H4 (cell line): ENCODE data around the gene NDUFB2. TPM values are rescaled to one million over a fixed set of nuclear protein-coding genes. Genes with fewer than 3 reads are reported as not detected.
A peak's percentile ranks its signal among the peaks of the same experiment; 100 is the strongest.
"Not testable (repeated sequence)": the region's sequence is repeated elsewhere in the genome, so short reads cannot be mapped to it uniquely, and the experiment has no call there.

Experiments
- DNase-seq: peaks from one replicate; pipeline ENCODE4 v3.0.0-alpha.2; 2015; ENCODE audit warnings: low spot score
- total RNA-seq: library from RNA; depleted of rRNA; stranded (reverse); fragments of >200 nt; shearing (Covaris generic); gene quantifications from 2 replicates; pipeline ENCODE4 v1.2.3, GENCODE V29; 2014; rRNA removed

The NDUFB2 gene
- 605 and 629 TPM in 2 replicates for total RNA-seq

DNA sequence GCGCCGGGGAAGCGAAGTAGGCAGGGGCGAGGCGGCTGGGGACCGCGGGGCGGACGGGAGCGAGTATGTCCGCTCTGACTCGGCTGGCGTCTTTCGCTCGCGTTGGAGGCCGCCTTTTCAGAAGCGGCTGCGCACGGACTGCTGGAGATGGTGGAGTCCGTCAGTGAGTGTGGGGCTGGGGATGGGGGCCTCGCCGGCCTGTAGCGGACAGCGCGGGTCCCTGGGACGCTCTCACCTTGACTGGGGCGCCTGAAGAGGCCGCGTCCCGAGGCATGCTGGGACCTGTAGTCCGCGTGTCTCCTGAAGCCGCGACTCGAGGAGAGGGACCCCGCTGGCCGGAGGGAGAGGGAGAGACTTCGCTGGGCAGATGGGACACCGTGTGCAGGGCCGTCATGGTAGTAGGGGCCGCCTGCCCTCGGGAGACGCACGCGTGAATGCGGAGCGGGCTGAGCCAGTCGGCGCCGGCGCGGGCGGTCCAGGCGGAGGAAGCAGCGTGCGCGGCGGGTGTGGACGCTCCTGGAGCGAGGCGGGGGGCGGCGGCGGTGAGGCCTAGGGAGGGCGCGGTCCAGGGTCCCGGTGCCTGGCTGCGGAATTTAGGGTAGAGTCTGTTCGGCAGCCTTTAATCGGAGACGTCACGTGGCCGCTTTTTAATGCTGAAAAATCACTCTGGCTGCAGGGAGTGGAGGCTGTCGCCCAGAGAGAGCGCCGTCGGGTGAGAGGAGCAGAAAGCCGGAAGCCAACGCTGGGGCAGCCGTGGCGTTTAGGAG lies at the start of gene NDUFB2:
Gene NDUFB2, plus strand, starts transcription at position 29 of the 767 bp plus-strand sequence. Its CDS starts 37 bp downstream, at position 66.
- peak; percentile 76 for DNase-seq

DNA sequence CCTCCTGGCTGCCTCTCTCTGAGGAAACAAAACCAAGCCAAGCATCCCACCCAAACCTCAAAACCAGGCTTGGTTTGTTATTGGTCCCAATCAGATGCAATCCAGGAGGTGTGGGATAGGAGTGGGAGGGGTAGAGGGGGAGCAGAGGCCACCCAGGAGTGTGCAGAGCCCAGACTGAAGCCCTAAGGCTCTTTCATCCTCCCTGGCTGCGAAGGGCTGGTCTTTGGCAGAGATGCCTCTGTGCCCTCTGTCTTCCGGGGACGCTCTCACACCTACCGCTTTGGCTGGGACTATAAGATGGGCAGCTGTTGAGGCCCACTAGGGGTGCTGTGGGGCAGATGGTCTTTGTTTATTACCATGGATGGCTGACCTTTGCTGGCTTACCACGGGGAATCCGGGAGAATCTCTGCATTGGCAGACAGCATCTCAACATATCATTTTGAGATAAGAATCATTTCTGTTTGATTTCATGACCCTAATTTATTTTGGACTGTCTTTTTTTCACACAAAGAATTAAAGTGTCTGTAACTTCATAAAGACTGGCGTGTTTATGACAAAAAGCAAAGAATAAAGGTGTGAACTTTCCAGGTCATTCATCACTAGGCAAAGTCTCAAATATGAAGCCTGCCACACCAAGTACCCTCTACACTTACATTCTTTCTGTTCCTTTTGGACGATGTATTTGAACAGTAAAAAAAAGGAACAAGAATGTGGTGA lies 49.4 kb upstream of the NDUFB2 start:
- peak; percentile 70 for DNase-seq

DNA sequence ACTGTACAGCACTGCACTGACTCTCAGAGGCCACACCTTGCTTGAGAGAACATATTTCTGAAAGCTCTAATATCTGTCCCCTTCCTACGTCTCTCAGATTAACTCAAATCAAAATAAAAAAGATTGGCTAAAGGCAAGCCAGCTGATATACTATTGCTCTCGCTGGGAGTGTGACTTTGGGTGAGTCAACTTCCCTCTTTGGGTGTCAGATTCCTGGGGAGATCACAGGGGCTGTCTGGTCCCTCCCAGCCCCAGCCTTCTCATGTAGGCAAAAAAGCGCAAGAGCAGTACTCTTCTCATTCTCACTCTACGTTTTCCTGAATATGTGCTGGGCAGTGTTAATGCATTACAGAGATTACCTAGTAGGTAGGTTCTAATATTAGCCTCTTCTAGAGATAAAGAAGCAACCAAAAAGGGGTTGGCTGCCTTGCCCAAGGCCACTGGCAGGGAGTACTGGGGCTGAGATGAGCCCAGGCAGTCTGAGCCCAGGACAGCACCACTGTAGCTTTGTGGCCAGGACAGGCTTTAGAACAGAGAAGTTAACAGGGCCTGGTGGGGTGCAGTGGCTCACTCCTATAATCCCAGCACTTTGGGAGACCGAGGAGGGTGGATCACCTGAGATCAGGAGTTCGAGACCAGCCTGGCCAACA lies 46.8 kb upstream of the NDUFB2 start:
- no peak for DNase-seq

DNA sequence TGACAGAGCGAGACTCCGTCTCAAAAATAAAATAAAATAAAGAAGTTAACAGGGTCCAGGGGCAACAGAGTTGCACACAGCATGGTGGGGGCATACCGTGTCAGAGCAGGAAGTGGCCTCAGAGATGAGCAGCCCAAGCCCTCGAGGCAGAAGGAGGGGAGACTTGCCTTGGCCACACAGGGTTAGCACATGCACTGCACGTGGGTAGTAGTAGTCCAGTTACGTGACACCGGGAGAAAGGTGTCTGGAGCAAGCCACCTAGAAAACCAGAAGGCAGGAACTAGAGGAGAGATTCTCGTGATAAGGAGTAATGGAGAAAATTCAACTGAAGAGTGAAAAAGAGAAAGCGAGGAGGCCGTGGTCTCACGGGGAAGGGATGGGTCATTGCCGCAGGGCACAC lies 46.1 kb upstream of the NDUFB2 start:
- no peak for DNase-seq

DNA sequence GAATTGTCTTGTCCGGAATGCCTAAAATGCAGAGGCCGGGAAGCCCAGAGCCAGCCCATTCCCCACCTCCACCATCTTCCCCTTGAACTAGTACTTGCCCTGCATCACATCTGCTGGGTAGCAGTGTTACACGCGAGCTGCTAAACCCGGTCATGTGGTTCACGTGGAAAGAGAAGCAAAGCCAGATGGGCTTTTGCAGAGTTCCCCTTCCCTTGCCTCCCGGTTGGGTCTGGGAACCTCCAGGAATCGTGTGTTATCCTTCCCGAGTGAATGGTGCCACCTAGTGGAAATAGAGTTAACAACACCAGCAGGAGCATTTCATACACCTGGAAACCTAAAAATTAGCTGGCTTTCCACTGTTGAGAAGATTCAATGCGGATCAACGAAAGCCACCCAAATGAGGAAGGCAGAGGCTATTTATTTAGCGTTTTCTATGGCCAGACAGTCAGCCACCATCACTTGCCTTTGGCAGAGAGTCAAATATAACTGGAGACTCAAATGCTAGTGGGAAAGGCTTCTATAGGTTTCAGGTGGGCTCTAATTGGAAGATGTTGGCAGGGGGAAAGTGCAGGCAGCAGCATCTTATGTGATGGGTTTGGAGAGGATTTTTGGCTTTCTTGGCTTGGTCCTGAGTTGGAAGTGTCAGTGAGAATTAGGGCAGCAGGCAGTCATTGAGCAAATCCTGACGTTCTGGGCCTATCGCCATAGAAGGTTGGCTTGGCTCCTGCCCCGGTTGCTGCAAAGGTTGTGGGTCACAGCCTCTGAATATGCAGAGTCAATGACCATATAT lies 43.0 kb upstream of the NDUFB2 start:
- DNase-seq, result peak; percentile 82

DNA sequence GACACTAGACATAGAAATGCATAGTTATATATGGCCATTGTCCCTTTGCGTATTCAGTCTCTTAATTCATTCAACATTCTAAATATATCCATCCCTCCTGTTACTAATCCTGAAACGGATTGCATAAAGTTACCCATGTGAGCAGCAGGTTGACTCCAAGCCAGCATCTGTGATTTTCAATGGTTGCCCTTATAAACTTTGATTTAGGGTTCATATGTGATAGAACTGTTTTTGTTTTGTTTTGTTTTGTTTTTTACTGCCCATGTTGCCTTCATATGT lies 42.5 kb upstream of the NDUFB2 start:
- DNase-seq, result no peak

DNA sequence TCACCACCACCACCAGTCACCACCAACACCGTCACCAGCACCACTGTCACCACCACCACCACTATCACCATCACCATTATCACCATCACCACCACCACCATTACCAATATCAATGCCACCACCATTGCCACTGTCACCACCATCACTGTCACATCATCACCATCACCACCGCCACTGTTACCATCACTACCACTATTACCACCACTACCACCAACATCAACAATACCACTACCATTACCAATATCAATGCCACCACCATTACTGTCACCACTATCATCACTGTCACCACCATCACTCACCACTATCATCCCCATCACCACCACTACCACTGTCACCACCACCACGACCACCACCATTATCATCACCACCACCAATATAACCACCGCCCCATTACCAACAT lies 41.8 kb upstream of the NDUFB2 start:
- DNase-seq, result no peak

DNA sequence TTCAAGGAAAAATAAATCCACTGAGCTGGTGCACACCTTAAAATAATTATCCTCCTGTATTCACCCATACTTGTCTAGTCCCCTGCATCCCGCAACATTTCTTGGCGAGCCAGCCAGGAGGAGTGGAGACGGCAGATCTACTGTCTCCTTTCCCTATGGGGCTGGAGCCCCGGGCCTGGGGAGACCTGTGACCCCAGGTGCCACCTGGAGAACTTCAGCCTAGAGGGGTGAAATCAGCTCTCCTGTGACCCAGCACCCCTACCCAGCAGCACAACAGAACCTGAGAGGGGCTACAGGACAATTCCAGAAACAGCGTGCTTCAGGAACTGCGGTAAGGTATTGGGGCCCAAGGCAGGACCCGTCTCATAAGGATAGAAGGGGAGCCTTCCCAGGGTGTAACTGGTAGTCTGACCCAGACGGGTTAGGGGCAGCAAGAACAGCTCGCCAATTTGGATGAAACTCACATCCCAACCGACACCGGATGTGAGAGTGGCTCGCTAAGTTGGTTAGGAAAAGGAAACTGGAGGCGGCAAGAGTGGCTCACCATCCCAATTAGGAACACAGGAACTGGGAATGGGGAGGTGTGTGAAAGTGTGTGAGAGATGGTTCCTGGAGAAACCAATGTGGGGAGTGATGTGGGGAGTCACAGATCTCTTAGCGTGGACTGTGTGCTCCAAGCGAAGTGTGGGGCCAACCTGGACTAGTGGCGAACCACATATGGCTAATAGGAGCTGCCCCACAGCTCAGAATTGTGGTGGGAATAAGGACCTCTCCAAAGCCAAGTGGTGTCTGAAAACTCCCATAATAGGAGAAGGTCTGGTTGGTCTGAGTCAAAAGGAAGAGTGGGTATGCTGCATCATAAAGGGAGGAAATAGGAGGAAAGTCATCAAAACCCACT lies 40.7 kb upstream of the NDUFB2 start:
- no peak for DNase-seq

DNA sequence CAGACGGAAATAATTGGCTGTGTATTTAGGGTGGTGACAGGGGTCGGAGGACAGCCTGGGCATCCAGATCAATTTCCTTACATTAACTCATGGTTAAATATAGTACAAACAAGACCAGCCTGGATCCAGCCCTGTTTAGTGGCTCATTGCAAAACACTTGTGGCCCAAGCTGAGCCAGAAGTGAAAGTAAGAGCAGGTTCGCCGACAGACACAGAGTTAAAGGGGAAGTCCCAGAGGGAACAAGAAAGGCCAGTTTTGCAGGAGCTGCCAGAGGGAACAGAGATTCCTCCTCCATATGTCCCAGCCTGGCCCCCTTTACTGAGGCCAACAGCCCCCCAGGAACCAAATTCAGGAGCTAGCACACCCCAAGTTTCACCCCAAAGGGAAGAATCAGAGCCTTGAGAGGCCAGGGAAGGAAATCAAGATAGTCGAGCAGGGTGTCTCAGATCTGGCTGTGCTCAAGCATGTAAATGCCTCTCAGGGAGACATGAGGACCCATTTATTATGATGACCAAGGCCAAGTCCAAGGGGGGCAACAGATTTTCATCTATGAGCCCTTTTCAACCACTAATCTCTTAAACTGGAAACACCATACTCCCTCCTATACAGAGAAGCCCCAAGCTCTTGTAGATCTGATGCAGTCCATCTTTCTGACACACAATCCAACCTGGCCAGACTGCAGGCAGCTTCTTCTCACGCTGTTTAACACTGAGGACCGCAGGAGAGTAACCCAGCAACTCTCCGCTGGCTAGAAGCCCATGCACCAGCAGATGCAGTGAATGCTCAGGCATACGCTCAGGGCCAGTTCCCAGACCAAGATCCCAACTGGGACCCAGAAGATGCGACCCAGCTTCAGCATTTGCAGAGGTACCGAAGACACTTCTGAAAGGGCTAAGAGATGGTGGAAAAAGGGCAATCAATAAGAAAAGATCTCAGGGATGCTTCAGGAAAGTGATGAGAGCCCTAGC lies 39.7 kb upstream of the NDUFB2 start:
- peak; percentile 69 for DNase-seq

DNA sequence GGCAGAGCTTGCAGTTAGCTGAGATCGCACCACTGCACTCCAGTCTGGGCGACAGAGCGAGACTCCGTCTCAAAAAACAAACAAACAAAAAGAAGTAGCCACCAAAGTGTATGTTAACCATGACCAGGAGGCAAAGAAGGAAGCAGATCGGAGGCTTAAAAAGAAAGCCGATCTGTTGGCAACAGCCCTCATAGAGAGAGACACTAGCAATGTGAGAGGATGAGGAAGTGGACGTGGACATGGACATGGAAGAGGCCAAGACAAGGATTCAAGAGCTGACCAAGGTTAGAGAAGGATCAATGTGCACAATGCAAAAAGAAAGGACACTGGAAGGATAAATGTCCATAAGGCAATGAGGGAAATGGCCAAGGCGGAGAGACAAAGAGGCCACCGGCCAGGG lies 38.6 kb upstream of the NDUFB2 start:
- DNase-seq, result no peak

DNA sequence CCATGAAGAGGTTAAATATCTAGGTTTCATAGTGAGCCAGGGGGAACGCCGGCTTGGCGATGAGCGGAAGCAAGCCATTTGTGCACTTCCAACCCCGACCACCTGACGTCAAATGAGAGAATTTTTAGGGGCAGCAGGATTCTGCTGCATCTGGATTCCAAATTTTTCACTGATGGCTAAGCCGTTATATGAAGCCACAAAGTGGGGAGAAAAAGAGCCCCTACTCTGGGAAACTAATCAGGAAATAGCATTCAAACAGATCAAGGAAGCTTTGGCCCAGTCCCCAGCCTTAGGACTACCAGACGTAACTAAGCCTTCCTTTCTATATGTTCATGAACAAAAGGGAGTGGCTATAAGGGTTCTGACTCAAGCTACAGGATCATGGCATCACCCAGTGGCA lies 36.7 kb upstream of the NDUFB2 start:
- no peak for DNase-seq

DNA sequence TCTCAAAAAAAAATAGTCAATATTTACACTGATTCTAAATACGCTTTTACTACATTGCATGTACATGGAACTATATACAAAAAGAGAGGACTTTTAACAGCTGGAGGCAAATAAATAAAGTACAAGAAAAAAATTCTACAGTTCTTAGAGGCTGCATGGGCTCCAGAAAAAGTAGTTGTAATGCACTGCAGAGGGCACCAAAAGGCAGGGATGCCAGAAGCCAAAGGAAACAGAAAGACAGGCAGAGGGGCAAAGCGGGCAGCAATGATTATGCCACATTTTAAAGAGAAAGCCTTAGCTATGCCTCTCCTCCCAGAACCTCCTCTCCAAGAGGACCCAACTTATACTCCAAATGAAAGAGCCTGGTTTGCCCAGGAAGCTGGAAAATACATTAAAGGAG lies 35.4 kb upstream of the NDUFB2 start:
- no peak for DNase-seq

DNA sequence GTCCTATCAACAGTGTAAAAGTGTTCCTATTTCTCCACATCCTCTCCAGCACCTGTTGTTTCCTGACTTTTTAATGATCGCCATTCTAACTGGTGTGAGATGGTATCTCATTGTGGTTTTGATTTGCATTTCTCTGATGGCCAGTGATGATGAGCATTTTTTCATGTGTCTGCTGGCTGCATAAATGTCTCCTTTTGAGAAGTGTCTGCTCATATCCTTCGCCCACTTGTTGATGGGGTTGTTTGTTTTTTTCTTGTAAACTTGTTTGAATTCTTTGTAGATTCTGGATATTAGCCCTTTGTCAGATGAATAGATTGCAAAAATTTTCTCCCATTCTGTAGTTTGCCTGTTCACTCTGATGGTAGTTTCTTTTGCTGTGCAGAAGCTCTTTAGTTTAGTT lies 33.6 kb upstream of the NDUFB2 start:
- DNase-seq, result not testable (repeated sequence)

DNA sequence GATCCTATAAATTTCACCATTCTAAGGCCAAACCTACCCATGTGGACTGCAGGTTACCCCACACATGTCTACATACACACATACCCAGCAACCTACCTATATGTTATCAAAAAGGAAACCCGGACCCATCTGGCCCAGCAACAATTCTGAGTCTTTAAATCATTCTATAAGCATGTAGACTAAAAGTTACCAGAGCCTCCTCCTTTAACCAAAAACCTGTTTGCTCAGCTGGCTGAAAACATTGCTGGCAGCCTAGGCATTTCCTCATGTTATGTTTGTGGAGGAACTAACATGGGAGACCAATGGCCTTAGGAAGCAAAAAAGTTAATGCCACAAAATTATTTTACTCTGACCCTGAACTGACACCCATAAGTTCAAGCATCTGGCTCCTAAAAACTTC lies 29.0 kb upstream of the NDUFB2 start:
- DNase-seq, result no peak

DNA sequence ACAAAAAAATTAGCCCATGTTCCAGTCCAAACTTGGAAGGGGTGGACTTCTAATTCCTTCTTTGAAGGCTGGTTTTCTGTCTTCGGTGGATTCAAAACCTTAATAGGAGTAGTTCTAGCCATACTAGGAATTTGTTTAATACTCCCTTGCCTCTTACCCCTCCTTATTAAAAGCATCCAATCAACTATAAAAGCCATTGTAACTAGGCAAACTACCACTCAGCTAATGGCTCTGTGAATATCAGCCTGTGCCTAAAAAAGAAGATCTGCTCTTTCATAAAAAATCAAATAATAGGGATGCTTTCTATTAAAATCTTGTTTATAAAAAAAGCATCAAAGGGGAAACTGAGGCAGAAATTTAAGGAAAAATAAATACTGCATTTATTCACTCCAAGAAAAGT lies 27.9 kb upstream of the NDUFB2 start:
- no peak for DNase-seq

DNA sequence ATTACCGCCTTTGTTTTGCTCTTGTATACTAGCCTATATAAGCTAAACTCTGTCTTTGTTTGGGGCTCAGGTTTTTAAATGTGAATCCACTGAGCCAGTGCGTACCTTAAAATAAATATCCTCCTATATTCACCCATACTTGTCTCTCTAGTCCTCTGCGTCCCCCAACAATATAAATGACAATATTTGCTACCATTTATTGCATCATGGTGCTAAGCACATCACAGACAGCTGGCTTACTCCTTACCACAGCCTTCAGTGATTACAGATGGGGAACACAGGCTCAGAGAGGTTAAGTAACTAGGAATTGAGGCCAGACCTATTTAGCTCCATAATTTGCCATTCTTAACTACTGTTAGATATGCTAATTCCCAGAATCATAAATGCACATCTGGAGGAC lies 27.2 kb upstream of the NDUFB2 start:
- DNase-seq, result no peak

DNA sequence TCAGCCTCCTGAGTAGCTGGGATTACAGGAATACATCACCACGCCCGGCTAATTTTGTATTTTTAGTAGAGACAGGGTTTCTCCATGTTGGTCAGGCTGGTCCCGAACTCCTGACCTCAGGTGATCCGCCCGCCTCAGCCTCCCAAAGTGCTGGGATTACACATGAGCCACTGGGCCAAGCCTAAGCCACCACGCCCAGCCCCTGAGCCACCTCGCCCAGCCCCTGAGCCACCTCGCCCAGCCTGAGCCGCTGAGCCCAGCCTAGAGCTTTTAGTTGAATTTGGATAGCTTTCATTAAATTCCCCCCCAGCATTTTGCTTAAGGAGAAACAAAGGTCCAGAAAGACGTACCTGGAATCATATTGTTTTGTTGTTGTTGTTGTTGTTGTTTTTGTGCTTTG lies 26.6 kb upstream of the NDUFB2 start:
- not testable (repeated sequence) for DNase-seq

DNA sequence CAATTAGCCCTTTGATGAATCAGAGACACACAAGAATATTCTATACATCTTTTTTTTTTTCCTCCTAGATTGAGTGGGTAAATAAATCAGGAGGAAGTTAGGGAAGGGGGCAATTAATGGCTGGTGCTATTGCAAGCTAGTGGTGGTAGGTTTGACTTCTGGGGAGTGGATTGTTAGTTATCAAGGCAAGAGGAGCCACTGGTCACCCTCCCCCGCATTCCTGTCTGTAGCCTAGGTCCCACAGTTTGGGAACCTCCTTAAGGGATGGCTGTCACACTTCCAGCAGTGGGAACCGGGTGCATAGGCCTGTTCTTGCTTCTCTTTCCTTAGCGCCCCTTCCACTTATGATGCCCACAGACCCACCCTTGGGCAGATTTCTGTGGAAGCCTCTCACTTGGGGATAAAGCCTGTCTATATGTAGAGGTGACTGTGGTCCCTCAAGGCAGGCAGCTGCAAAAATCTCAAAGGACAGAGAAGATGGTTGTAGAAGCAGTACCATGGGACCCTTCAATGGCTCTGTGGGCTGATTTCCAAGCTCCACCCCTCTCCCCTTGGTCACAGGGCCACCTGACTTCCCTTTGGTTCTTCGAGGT lies 26.1 kb upstream of the NDUFB2 start:
- DNase-seq, result no peak

DNA sequence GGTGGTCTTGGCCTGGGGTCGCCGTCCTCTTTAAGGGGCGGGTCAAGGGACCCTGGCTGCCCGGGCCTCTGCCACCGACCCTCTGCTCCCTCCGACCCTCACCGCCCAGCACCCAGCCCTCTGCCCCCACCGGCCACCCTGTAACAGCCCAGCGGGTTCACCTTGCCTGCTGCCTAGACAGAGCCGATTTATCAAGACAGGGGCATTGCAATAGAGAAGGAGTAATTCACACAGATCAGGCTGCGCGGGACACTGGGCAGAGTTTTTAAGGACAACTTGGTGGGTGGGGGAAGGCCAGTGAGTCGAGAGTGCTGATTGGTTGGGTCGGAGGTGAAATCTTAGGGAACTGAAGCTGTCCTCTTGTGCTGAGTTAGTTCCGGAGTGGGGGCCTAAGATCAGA lies 24.5 kb upstream of the NDUFB2 start:
- no peak for DNase-seq
